Activated T-cell treated with anti-CD3 and anti-CD28 coated beads, Interleukin-2, amount 50 U/mL, for 72 hours (primary cell): ENCODE measurements around the gene CRELD2. TPM values are rescaled to one million over a fixed set of nuclear protein-coding genes. Genes with fewer than 3 reads are reported as not detected.

ENCODE experiments used
- ATAC-seq, 2 donors: fragments of 150-1000 bp; cut with Tn5 transposase; replicated peaks in 1 of 2; 2 replicates each; pipeline ENCODE4 v1.10.0; 2021; ENCODE audit warnings: moderate library complexity in 2 of 2, mild to moderate bottlenecking in 1 of 2
- DNase-seq, 2 donors: peaks; one replicate each; pipeline ENCODE4 v3.0.0; 2021 to 2022; ENCODE audit warnings: mixed read lengths in 1 of 2
- H3K27ac Mint-ChIP-seq: one replicate; pipeline ENCODE4 v1.8.0; 2022; ENCODE audit warnings: mild to moderate bottlenecking, moderate library complexity, mixed read lengths
- H3K27me3 Mint-ChIP-seq: one replicate; pipeline ENCODE4 v1.8.0; 2022; ENCODE audit warnings: low read depth, mixed read lengths
- H3K36me3 Mint-ChIP-seq, 2 donors: one replicate each; pipeline ENCODE4 v1.8.0; 2022; ENCODE audit warnings: mixed read lengths in 2 of 2, mild to moderate bottlenecking in 1 of 2; ENCODE audit not compliant: insufficient read depth in 2 of 2
- H3K4me1 Mint-ChIP-seq: one replicate; pipeline ENCODE4 v1.8.0; 2022; ENCODE audit warnings: low read depth, mixed read lengths
- H3K4me3 Mint-ChIP-seq, 2 donors: one replicate each; pipeline ENCODE4 v1.8.0; 2022; ENCODE audit warnings: mild to moderate bottlenecking in 2 of 2, mixed read lengths in 2 of 2, moderate library complexity in 2 of 2
- H3K9me3 Mint-ChIP-seq, 2 donors: one replicate each; pipeline ENCODE4 v1.8.0; 2022; ENCODE audit warnings: mixed read lengths in 2 of 2
- total RNA-seq, 2 donors: library from RNA; stranded (reverse); gene quantifications; one replicate each; pipeline ENCODE4 v1.2.3, GENCODE V29; 2022

The CRELD2 gene
- total RNA-seq, 2 donors from 2014 or later: 24.4 to 33.2 TPM

DNA sequence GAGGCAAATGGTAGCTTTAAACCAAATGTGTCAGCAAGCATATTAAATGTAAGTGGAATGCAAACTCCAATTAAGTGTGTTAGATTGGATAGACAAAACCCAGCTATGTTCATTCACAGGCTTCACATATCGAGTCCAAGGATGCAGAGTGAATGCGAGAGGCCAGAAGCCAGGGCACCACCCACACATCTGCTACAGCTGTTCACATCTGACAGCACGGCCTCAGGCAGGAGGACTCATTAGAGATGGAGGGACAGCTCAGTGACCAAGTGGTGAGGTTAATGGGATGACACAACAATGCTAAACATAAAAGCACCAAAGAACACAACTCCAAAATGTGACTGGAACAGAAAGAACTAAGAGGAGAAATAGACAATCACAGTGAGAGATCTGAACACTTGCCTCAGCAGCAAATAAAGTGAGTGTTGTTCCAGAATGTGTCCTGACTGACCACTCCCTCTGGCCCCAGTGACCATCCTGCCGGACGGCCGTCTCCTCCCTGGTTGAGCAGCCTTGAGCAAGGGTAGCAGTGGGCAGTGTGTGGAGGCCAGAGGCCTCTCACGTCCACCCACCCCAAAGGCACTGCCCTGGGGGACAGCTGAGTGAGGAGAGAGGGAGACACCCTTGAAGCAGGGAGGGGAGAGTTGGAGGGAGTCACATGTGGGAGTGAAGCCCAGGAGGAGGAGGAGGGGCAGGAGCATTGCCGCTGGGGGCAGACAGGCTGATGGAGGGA is 23.9 kb upstream of the CRELD2 start:
- Mint-ChIP-seq H3K36me3 (peaks cover 8 to 27% of the 10 kb centered on the region in 2 donors), H3K9me3 (peaks cover 4 to 5% of the 10 kb centered on the region in 2 donors), H3K4me1 (no peaks in the 10 kb centered on the region), H3K27ac (no peak overlapping the region), H3K4me3 (no peak overlapping the region), H3K27me3 (no peaks in the 10 kb centered on the region)
- ATAC-seq: no peak
- DNase-seq: no peak

- H3K36me3 Mint-ChIP-seq: peaks cover 7 to 13% of the 10 kb centered on the region in 2 donors
- DNase-seq: no peak
- no peaks in the 10 kb centered on the region for H3K4me1 Mint-ChIP-seq
- ATAC-seq: no peak
- no peaks in the 10 kb centered on the region for H3K27me3 Mint-ChIP-seq
- no peak overlapping the region for H3K4me3 Mint-ChIP-seq
- no peak overlapping the region for H3K27ac Mint-ChIP-seq
- H3K9me3 Mint-ChIP-seq: peaks cover 4 to 5% of the 10 kb centered on the region in 2 donors
Measured at GRCh38 chr22:49896201-49896600, 22.2 kb upstream of the CRELD2 start.

- H3K4me3 Mint-ChIP-seq: no peak overlapping the region
- H3K9me3 Mint-ChIP-seq: peaks cover 2 to 11% of the 10 kb centered on the region in 2 donors
- no peaks in the 10 kb centered on the region for H3K4me1 Mint-ChIP-seq
- peaks cover 13 to 14% of the 10 kb centered on the region in 2 donors for H3K36me3 Mint-ChIP-seq
- H3K27me3 Mint-ChIP-seq: no peaks in the 10 kb centered on the region
- DNase-seq (no peak), ATAC-seq (no peak)
- H3K27ac Mint-ChIP-seq: peak overlapping the region; percentile 3
Measured at GRCh38 chr22:49897015-49897684, 21.3 kb upstream of the CRELD2 start.

DNA sequence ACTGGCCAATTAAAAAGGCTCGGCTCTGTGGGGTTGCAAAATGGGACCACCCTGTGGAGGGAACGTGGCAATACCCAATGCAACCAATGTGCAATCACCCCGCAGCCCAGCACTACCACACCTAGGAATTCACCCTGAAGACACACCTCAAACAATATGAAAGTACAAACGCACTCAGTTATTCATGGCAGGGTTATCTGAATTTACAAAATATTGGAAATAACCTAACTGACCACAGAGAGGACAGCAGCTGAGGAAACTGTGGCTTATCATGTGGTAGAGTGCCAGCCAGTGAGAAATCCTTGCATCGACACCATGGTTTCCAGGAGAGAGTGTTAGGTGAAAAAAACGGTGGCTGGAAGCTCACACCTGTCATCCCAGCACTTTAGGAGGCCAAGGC is 18.9 kb upstream of the CRELD2 start:
- Mint-ChIP-seq H3K27me3 (no peaks in the 10 kb centered on the region), H3K9me3 (peaks cover 0 to 16% of the 10 kb centered on the region in 2 donors), H3K27ac (no peak overlapping the region), H3K36me3 (peaks cover 9 to 21% of the 10 kb centered on the region in 2 donors), H3K4me3 (no peak overlapping the region), H3K4me1 (no peaks in the 10 kb centered on the region)
- no peak for DNase-seq
- ATAC-seq: no peak

- no peak overlapping the region for H3K4me3 Mint-ChIP-seq
- H3K27me3 Mint-ChIP-seq: no peaks in the 10 kb centered on the region
- DNase-seq (no peak), ATAC-seq (no peak)
- H3K36me3 Mint-ChIP-seq: peaks cover 9 to 21% of the 10 kb centered on the region in 2 donors
- no peaks in the 10 kb centered on the region for H3K4me1 Mint-ChIP-seq
- H3K27ac Mint-ChIP-seq: no peak overlapping the region
- H3K9me3 Mint-ChIP-seq: peaks cover 0 to 16% of the 10 kb centered on the region in 2 donors
Measured at GRCh38 chr22:49900441-49901230, 17.8 kb upstream of the CRELD2 start.

DNA sequence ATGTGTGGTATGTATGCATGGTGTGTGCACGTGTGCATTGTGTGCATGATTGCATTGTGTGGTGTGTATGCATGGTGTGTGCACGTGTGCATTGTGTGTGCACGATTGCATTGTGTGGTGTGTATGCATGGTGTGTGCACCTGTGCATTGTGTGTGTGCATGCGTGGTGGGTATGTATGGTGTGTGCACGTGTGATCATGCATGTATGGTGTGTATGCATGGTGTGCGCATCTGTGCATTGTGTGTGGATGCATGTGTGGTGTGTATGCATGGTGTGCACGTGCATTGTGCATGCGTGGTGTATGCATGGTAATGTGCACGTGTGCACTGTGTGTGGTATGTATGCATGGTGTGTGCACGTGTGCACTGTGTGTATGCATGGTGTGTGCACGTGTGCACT is 17.0 kb upstream of the CRELD2 start:
- no peak overlapping the region for H3K27ac Mint-ChIP-seq
- DNase-seq (no peak), ATAC-seq (no peak)
- peaks cover 9 to 21% of the 10 kb centered on the region in 2 donors for H3K36me3 Mint-ChIP-seq
- no peak overlapping the region for H3K4me3 Mint-ChIP-seq
- H3K9me3 Mint-ChIP-seq: peaks cover 0 to 16% of the 10 kb centered on the region in 2 donors
- H3K4me1 Mint-ChIP-seq: no peaks in the 10 kb centered on the region
- no peaks in the 10 kb centered on the region for H3K27me3 Mint-ChIP-seq

- DNase-seq (no peak), ATAC-seq (no peak)
- Mint-ChIP-seq H3K9me3 (peaks cover 0 to 16% of the 10 kb centered on the region in 2 donors), H3K4me3 (no peak overlapping the region), H3K27ac (no peak overlapping the region), H3K36me3 (peaks cover 15 to 21% of the 10 kb centered on the region in 2 donors), H3K4me1 (no peaks in the 10 kb centered on the region), H3K27me3 (no peaks in the 10 kb centered on the region)
Measured at GRCh38 chr22:49903322-49904039, 15.0 kb upstream of the CRELD2 start.

DNA sequence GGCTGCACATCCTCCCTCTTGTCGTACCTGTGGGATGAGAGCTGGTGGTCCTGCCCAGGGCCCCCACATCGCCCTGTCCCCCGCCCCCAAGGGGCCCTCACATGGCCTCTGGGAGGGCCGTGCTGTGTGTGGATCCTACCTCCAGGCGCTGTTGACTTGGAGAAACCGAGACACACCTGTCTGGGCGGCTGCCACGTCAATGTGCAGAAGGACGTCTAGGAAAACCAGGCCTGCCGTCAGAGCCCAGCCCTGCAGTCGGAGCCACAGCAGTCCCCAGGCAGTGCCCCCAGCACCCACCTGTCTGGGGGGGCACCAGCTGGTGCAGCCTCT is 14.4 kb upstream of the CRELD2 start:
- DNase-seq: no peak
- Mint-ChIP-seq H3K9me3 (peaks cover 0 to 16% of the 10 kb centered on the region in 2 donors), H3K27ac (no peak overlapping the region), H3K27me3 (no peaks in the 10 kb centered on the region), H3K36me3 (peaks cover 15 to 21% of the 10 kb centered on the region in 2 donors), H3K4me3 (no peak overlapping the region), H3K4me1 (no peaks in the 10 kb centered on the region)
- ATAC-seq: no peak

GRCh38 chr22:49905465-49905864 is 13.0 kb upstream of the CRELD2 start:
- H3K9me3 Mint-ChIP-seq: peaks cover 0 to 16% of the 10 kb centered on the region in 2 donors
- H3K36me3 Mint-ChIP-seq: peaks cover 15 to 21% of the 10 kb centered on the region in 2 donors
- no peaks in the 10 kb centered on the region for H3K4me1 Mint-ChIP-seq
- DNase-seq (no peak), ATAC-seq (no peak)
- no peak overlapping the region for H3K27ac Mint-ChIP-seq
- H3K27me3 Mint-ChIP-seq: no peaks in the 10 kb centered on the region
- H3K4me3 Mint-ChIP-seq: no peak overlapping the region

DNA sequence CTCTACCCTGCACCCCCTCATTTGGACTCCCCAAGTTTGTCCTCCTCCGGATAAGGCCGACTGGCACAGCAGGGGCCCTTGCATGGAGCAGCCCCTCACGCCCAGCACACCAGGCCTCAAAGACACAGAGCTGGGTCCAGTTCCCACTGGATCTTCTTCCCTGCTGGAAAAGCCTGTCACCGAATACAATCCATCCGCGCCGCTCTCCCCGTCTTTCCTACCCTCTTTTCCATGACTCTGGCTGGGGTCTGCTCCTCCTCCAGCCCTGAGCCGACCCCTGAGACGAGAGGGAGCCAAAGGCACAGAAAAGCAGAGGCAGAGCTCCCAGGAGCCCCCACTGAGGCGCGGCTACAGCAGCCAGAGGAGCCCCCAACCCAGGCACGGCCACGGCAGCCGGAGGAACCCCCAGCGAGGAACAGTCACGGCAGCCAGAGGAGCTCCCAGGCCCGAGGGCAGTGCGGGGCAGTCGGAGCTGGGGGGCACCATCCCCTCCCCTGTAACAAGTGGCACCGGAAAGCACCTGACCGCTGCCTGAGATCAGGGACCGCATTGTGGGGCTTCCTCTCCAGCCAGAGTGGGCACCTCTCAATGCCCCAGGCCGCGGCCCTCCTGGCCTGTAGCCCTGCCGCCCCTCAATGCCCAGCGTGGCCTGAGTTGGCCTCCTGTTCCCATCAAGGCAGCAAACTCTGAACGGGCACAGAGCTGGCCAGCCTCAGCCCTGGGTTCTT is 12.2 kb upstream of the CRELD2 start:
- DNase-seq: no peak
- Mint-ChIP-seq H3K36me3 (peaks cover 13 to 19% of the 10 kb centered on the region in 2 donors), H3K4me1 (no peaks in the 10 kb centered on the region), H3K27me3 (no peaks in the 10 kb centered on the region), H3K9me3 (peaks cover 0 to 16% of the 10 kb centered on the region in 2 donors), H3K4me3 (no peak overlapping the region), H3K27ac (no peak overlapping the region)
- ATAC-seq: no peak

GRCh38 chr22:49906799-49907290 is 11.6 kb upstream of the CRELD2 start:
- DNase-seq (no peak), ATAC-seq (no peak)
- no peak overlapping the region for H3K4me3 Mint-ChIP-seq
- no peaks in the 10 kb centered on the region for H3K27me3 Mint-ChIP-seq
- H3K36me3 Mint-ChIP-seq: peaks cover 8 to 12% of the 10 kb centered on the region in 2 donors
- no peaks in the 10 kb centered on the region for H3K4me1 Mint-ChIP-seq
- no peak overlapping the region for H3K27ac Mint-ChIP-seq
- H3K9me3 Mint-ChIP-seq: peaks cover 0 to 10% of the 10 kb centered on the region in 2 donors

DNA sequence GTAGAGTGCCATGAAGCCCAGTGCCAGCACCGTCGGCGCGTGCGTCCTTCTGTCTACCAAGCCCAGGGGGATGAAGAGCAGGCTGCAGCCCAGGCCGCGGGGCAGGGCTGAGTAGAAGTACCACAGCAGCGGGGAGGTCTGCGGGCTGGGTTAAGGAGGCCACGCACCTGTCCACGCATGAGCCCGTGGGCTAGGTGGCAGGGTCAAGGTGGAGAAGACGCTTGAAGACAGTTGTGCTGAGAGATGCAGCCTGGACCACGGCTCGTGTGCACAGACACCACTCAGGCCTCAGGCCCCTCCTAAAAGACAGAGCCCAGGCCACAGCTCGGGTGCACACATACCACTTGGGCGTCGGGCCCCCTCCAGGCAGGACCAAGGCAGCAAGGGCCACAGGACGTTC is 10.6 kb upstream of the CRELD2 start:
- no peak for ATAC-seq
- peaks cover 3 to 7% of the 10 kb centered on the region in 2 donors for H3K36me3 Mint-ChIP-seq

More for the DNA sequence above, 10.6 kb upstream of the CRELD2 start:
- Mint-ChIP-seq H3K9me3 (peaks cover 0 to under 1% of the 10 kb centered on the region in 2 donors), H3K27me3 (no peaks in the 10 kb centered on the region), H3K27ac (no peak overlapping the region), H3K4me3 (no peak overlapping the region), H3K4me1 (no peaks in the 10 kb centered on the region)
- DNase-seq: no peak
